ENCODE data around the gene ZNF24.

The ZNF24 gene

GRCh38 chr18:35343936-35344735 lies at the start of gene ZNF24:
Gene ZNF24, minus strand, starts transcription at chr18:35344420. Its CDS starts 3,770 bp downstream, at chr18:35340650.
- DNase-seq = peak; percentile 99

- no peak for DNase-seq
Observed at GRCh38 chr18:35393716-35394115, 49.5 kb upstream of the ZNF24 start.

- no peak for DNase-seq
Observed at GRCh38 chr18:35392375-35392774, 48.2 kb upstream of the ZNF24 start.

- no peak for DNase-seq
Observed at GRCh38 chr18:35390951-35391700, 46.9 kb upstream of the ZNF24 start.

- DNase-seq = peak; percentile 15
Observed at GRCh38 chr18:35389095-35389618, 44.9 kb upstream of the ZNF24 start.

GRCh38 chr18:35387152-35387571 lies 42.9 kb upstream of the ZNF24 start:
- no peak for DNase-seq

GRCh38 chr18:35386600-35387100 lies 42.4 kb upstream of the ZNF24 start:
- DNase-seq = peak; percentile 88

- no peak for DNase-seq
Observed at GRCh38 chr18:35383136-35383535, 38.9 kb upstream of the ZNF24 start.

GRCh38 chr18:35379421-35379820 lies 35.2 kb upstream of the ZNF24 start:
- DNase-seq = no peak

- DNase-seq = no peak
Observed at GRCh38 chr18:35378574-35378896, 34.3 kb upstream of the ZNF24 start.

GRCh38 chr18:35377875-35378573 lies 33.8 kb upstream of the ZNF24 start:
- peak; percentile 12 for DNase-seq

GRCh38 chr18:35376742-35377695 lies 32.8 kb upstream of the ZNF24 start, which contains the start of gene ZNF396:
Gene ZNF396, minus strand, starts transcription at chr18:35377337. Its CDS starts 3,045 bp downstream, at chr18:35374292.
- DNase-seq = peak; percentile 87

GRCh38 chr18:35376393-35376741 lies 32.1 kb upstream of the ZNF24 start:
- no peak for DNase-seq

- DNase-seq = no peak
Observed at GRCh38 chr18:35374708-35375107, 30.5 kb upstream of the ZNF24 start.

GRCh38 chr18:35371412-35372195 lies 27.4 kb upstream of the ZNF24 start:
- no peak for DNase-seq

- DNase-seq = no peak
Observed at GRCh38 chr18:35369126-35369525, 24.9 kb upstream of the ZNF24 start.

- DNase-seq = no peak
Observed at GRCh38 chr18:35368595-35368994, 24.4 kb upstream of the ZNF24 start.

- DNase-seq = no peak
Observed at GRCh38 chr18:35362531-35362930, 18.3 kb upstream of the ZNF24 start.

- DNase-seq = no peak
Observed at GRCh38 chr18:35361570-35362321, 17.5 kb upstream of the ZNF24 start.

- DNase-seq = peak; percentile 91
Observed at GRCh38 chr18:35355140-35355618, 11.0 kb upstream of the ZNF24 start.

Data from eye (tissue), 1 donor.